Lung microvascular endothelial cell (primary cell): ENCODE results near the gene SLC25A22. TPM values are rescaled to one million over a fixed set of nuclear protein-coding genes. Genes with fewer than 3 reads are reported as not detected.

Experiments
- DNase-seq, 2 donors: peaks; one replicate each; pipeline versions ENCODE4 v3.0.0 to v3.0.0-alpha.2; 2010; ENCODE audit warnings: low read depth in 2 of 2
- total RNA-seq: library from RNA; depleted of rRNA; stranded (reverse); fragments of >200 nt; gene quantifications from 2 replicates; pipeline ENCODE4 v1.2.1, GENCODE V29; 2014

Gene SLC25A22
- total RNA-seq, 1 donor from 2014 or later: 6.3 TPM

- peak in 1 of 2 donors; percentile 65 for DNase-seq
Observed at GRCh38 chr11:774873-775592, 23.0 kb downstream of the SLC25A22 start.

- DNase-seq: no peak
Observed at GRCh38 chr11:773830-774229, 24.3 kb downstream of the SLC25A22 start.

- no peak for DNase-seq
Observed at GRCh38 chr11:773425-773824, 24.7 kb downstream of the SLC25A22 start.

- no peak for DNase-seq
Observed at GRCh38 chr11:772429-773390, 25.4 kb downstream of the SLC25A22 start.

- DNase-seq: no peak
Observed at GRCh38 chr11:771617-772204, 26.4 kb downstream of the SLC25A22 start.

- no peak for DNase-seq
Observed at GRCh38 chr11:770642-771616, 27.2 kb downstream of the SLC25A22 start.

- DNase-seq: no peak
Observed at GRCh38 chr11:769887-770641, 28.0 kb downstream of the SLC25A22 start.

GRCh38 chr11:767238-767637, 30.8 kb downstream of the SLC25A22 start:
- DNase-seq: no peak

GRCh38 chr11:766936-767210, 31.2 kb downstream of the SLC25A22 start:
- no peak for DNase-seq

- no peak for DNase-seq
Observed at GRCh38 chr11:766106-766935, 31.8 kb downstream of the SLC25A22 start.

- DNase-seq: no peak
Observed at GRCh38 chr11:765802-766091, 32.3 kb downstream of the SLC25A22 start.

GRCh38 chr11:765025-765801, 32.9 kb downstream of the SLC25A22 start:
- DNase-seq: peak; percentile 67 to 73

GRCh38 chr11:764322-765024, 33.6 kb downstream of the SLC25A22 start:
- DNase-seq: no peak

GRCh38 chr11:763549-764321, 34.3 kb downstream of the SLC25A22 start:
- no peak for DNase-seq

GRCh38 chr11:763073-763463, 35.0 kb downstream of the SLC25A22 start:
- no peak for DNase-seq

- peak in 1 of 2 donors; percentile 51 for DNase-seq
Observed at GRCh38 chr11:762421-763072, 35.5 kb downstream of the SLC25A22 start.

- no peak for DNase-seq
Observed at GRCh38 chr11:761526-762108, 36.5 kb downstream of the SLC25A22 start.
